ENCODE measurements around the gene CCDC50. TPM values are rescaled to one million over a fixed set of nuclear protein-coding genes. Genes with fewer than 3 reads are reported as not detected.

The CCDC50 gene
- total RNA-seq, 4 donors from 2014 or later: 137 to 221 (median 160) TPM

DNA sequence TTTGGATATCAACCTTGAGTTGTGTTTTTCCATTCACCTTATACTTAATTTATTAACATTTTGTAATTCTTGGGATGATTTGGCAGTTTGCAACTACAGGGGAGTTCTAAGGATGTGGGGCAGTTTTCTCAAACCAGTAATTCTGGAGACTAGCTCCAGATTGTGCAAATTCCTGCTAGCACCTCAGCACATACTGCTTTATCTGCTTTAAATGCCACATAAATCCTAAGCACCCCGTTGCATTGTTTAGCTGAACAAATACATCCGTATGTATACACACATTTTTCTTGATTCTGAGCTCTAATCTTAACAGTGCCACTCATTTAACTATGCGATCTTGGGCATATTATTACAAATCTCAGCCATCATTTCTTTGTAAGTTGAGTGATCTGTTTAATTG, 18.0 kb downstream of the CCDC50 start:
- TF ChIP-seq, protein P1, sequence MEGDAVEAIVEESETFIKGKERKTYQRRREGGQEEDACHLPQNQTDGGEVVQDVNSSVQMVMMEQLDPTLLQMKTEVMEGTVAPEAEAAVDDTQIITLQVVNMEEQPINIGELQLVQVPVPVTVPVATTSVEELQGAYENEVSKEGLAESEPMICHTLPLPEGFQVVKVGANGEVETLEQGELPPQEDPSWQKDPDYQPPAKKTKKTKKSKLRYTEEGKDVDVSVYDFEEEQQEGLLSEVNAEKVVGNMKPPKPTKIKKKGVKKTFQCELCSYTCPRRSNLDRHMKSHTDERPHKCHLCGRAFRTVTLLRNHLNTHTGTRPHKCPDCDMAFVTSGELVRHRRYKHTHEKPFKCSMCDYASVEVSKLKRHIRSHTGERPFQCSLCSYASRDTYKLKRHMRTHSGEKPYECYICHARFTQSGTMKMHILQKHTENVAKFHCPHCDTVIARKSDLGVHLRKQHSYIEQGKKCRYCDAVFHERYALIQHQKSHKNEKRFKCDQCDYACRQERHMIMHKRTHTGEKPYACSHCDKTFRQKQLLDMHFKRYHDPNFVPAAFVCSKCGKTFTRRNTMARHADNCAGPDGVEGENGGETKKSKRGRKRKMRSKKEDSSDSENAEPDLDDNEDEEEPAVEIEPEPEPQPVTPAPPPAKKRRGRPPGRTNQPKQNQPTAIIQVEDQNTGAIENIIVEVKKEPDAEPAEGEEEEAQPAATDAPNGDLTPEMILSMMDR (IDR thresholded peaks at IDR 0.05; ENCODE audit: low read depth): no peak

DNA sequence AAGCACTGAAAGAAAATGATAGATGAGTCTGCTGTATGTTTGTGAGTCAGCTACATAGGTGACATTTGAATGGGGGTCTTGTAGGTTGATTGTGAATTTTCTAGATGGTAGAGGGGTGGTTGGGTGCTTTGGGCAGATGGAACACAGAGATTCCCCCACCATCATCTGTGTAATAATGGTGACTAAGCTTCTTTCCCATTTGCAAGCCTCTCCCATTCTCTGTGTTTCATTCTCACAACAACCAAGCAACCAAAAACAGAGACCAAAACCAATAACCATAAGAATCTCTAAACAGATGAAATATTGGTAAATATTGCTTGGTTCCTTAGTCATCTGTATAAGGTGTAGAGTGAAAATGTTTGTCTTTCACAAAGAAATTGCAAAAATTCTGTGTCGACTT, 18.9 kb downstream of the CCDC50 start:
- TF ChIP-seq, protein P1 (IDR thresholded peaks at IDR 0.05; ENCODE audit: low read depth): no peak

DNA sequence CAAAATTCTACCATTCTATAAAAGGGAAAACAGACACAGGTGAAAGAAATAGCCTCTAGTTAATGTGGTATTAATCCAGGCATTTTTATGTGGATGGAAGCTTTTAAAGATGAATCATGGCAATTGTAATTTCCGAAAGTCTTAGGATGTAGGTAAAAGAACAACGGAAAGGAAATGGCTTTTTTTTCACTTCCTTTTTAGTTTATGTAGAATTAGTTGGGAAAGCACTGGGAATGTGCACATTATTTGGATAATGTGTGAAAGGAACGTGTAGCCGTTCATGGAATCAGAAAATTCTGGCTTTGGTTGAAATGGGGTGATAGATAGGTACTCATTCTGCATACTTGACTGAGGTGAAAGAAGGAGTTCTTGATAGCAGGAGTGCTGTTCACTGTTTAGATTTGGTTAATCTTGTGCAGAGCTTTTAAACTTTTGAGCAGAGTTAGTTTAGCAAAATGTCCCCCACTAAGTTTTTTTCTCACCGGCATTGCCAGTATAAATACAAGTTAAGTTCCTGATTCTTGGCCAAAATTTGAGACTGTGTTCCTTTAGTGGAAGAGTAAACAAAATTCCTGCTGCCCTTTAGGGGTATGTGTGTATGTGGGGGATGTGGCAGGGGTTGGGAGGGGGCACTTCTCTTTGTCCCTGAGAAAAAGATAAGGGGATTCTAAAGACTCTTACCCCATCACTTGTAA, 21.3 kb downstream of the CCDC50 start:
- TF ChIP-seq, protein P1 (IDR thresholded peaks at IDR 0.05; ENCODE audit: low read depth): no peak

DNA sequence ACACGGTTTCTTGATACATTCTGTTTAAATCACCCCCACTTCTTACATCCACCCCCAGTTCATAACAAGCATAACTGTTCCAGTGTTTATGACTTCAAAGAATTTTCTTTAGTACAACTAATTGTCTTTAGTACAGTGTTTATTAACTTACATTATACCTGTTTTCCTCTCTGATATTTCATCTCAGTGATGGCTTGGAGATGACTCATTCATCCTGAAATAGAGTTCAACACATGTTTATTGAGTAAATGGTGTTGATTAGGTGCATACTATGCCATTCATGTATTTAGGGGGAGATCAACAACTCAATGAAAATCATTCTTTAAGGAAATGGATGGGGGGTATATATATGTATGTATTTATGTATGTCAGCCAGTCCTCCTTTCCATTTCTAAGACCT, 22.8 kb downstream of the CCDC50 start:
- TF ChIP-seq, protein P1 (IDR thresholded peaks at IDR 0.05; ENCODE audit: low read depth): no peak

DNA sequence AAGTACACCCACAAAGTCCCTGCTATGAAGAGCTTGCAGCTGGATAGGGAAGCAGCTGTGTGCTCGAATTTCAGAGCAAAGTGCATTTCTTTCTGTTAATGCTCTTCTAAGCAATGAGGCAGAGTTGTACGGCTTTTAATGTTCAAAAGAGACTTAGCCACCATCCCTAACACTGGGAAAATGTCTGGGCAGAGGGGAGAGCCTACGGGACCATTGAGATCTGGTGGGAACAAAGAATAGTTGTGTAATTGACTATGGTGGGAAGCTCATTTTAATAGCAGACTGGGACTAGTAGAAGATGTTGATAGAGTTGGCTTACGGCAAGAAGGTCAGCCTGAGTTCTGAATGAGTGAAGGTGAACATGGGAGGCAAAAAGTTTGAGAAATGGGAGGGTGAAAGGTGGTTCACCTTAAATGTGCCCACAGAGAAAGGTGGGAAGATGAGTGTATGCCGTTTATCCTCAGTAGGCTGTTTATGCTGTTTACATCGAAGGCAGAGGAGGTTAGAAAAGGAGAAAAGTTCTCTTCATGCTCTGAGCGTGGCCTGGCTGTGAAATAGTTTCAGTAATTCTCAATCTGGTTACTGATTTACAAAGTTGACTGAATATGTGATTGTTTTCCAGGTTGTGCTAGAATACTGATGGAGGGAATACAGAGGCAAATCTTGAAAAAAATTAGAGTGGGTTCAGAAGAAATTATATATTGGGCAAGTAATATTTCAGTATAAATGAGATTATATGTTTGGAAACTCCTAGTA, 24.0 kb downstream of the CCDC50 start:
- TF ChIP-seq, protein P1 (IDR thresholded peaks at IDR 0.05; ENCODE audit: low read depth): no peak

DNA sequence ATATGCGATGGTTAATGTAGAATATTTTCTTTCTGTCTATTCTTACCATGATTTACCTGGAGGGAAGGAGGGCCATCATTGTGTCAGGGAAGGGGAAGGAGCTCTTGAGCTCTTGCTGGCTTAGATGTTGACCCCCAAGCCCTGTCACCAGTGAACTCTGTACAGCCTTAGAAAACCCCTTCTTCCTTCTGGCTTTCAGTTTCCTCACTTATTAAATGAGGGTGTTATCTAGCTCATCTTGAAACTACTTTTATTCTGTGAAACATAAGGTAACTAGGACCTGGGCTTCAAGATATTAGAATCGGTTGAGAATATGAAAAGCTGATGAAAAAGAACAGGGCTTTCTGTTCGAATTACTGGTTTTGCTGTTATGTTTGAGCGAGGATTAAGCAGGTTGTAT, 26.2 kb downstream of the CCDC50 start:
- TF ChIP-seq, protein P1 (IDR thresholded peaks at IDR 0.05; ENCODE audit: low read depth): no peak

DNA sequence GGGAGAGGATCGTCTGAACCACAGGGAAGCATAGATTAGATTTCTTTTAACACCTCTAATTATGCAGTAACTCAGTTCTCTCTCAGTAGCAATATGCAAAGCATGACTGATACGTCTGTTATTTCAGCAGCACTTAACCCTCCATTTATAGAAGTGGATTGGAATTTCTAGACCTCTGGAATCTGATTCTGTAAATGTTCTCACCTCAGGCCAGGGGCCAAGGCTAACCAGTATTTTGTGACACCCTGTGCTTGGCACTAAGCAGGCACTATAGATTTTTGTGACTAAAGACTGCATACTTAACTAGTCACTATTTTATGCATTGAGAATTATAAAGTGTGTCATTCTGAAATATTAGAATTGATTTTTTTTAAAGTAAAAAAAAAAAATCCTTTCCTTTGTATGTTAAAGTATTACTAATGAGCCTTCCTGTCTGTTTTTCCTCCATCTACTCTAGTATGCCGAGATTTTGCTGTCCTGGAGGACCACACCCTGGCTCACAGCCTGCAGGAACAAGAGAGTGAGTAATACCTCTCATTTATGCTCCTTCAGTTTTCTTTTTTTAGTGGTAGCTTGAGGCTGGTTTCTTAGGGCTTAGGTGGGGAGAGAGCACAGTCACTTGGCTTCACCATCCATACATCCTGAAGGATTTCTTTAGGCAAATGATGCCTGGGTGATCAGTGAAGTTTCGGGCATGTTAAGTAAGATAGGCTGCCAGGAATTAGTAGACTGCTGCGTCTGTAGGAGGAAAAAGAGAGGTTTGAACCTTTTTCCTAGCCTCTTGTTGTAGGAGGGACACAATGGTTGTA, 27.6 kb downstream of the CCDC50 start:
- TF ChIP-seq, protein P1 (IDR thresholded peaks at IDR 0.05; ENCODE audit: low read depth): no peak

All from subcutaneous adipose tissue (tissue), 4 donors.